Activated T-helper 1 cell treated with anti-CD3 and anti-CD28 coated beads, Interleukin-12 subunit alpha, Interleukin-12 subunit beta, Interleukin-2, Interleukin-4 antibody, amounts not matched to agents 30 ng/mL and 10 ng/mL and 1 ng/mL, durations not matched to agents 14 hours and 24 hours and 36 hours (primary cell): Measurements from ENCODE around the gene CFAP99. TPM values are rescaled to one million over a fixed set of nuclear protein-coding genes. Genes with fewer than 3 reads are reported as not detected.

ENCODE experiments used
- DNase-seq: peaks from one replicate; pipeline ENCODE4 v3.0.0; 2021; ENCODE audit warnings: low spot score
- H3K27ac Mint-ChIP-seq: one replicate; pipeline ENCODE4 v1.8.0; 2021; ENCODE audit warnings: mild to moderate bottlenecking, mixed read lengths
- H3K27me3 Mint-ChIP-seq: one replicate; pipeline ENCODE4 v1.8.0; 2022; ENCODE audit warnings: mild to moderate bottlenecking, moderate library complexity, mixed read lengths; ENCODE audit not compliant: insufficient read depth
- H3K36me3 Mint-ChIP-seq: one replicate; pipeline ENCODE4 v1.8.0; 2021; ENCODE audit warnings: low read depth, mixed read lengths
- H3K4me1 Mint-ChIP-seq: one replicate; pipeline ENCODE4 v1.8.0; 2021; ENCODE audit warnings: low read depth, mixed read lengths
- H3K4me3 Mint-ChIP-seq: one replicate; pipeline ENCODE4 v1.8.0; 2021; ENCODE audit warnings: mild to moderate bottlenecking, moderate library complexity, mixed read lengths
- H3K9me3 Mint-ChIP-seq: one replicate; pipeline ENCODE4 v1.8.0; 2021; ENCODE audit warnings: mixed read lengths
- intact Hi-C: fragments of 100-400 bp; cut with micrococcal nuclease; formaldehyde crosslinking; loops from one replicate; pipeline ENCODE4 v1.15.1; 2024
- total RNA-seq: library from RNA; stranded (reverse); gene quantifications from 2 replicates; pipeline ENCODE4 v1.2.3, GENCODE V29; 2022

Gene CFAP99
- total RNA-seq, 1 donor from 2014 or later, result not detected

- Mint-ChIP-seq H3K9me3 (no peaks in the 10 kb centered on the region), H3K4me1 (peaks cover 54% of the 10 kb centered on the region), H3K4me3 (no peak overlapping the region), H3K27me3 (no peaks in the 10 kb centered on the region), H3K27ac (no peak overlapping the region), H3K36me3 (peaks cover 4% of the 10 kb centered on the region)
- intact Hi-C loops, result no loop called here
- DNase-seq, result no peak
These were observed 10.3 kb upstream of the CFAP99 start for GRCh38 chr4:2408401-2408958.

- Mint-ChIP-seq H3K9me3 (no peaks in the 10 kb centered on the region), H3K27ac (no peak overlapping the region), H3K36me3 (peaks cover 4% of the 10 kb centered on the region), H3K27me3 (no peaks in the 10 kb centered on the region), H3K4me3 (no peak overlapping the region), H3K4me1 (peaks cover 59% of the 10 kb centered on the region)
- intact Hi-C loops, result no loop called here
- no peak for DNase-seq
These were observed 9.8 kb upstream of the CFAP99 start for GRCh38 chr4:2408976-2409375.

- no peak for DNase-seq
- intact Hi-C loops, result no loop called here
- no peak overlapping the region for H3K27ac Mint-ChIP-seq
- no peaks in the 10 kb centered on the region for H3K9me3 Mint-ChIP-seq
- peaks cover 63% of the 10 kb centered on the region for H3K4me1 Mint-ChIP-seq
- peaks cover 6% of the 10 kb centered on the region for H3K36me3 Mint-ChIP-seq
- no peaks in the 10 kb centered on the region for H3K27me3 Mint-ChIP-seq
- no peak overlapping the region for H3K4me3 Mint-ChIP-seq
These were observed 9.4 kb upstream of the CFAP99 start for GRCh38 chr4:2409381-2409783.

GRCh38 chr4:2411786-2412510 is 6.8 kb upstream of the CFAP99 start:
- DNase-seq, result no peak
- peak overlapping the region; percentile 64 for H3K4me3 Mint-ChIP-seq
- peaks cover 5% of the 10 kb centered on the region for H3K36me3 Mint-ChIP-seq
- intact Hi-C loops, result loop anchor here (2.0 to 10.0 kb wide), 4 partner anchors 129 to 1067 kb away; partner anchors contain the start of genes HTT, HTT-AS and UVSSA
- H3K27ac Mint-ChIP-seq, result peak overlapping the region; percentile 93
- H3K4me1 Mint-ChIP-seq, result peaks cover 78% of the 10 kb centered on the region
- H3K9me3 Mint-ChIP-seq, result no peaks in the 10 kb centered on the region
- peaks cover 11% of the 10 kb centered on the region for H3K27me3 Mint-ChIP-seq

GRCh38 chr4:2412534-2412884 is 6.2 kb upstream of the CFAP99 start:
- Mint-ChIP-seq H3K36me3 (peaks cover 5% of the 10 kb centered on the region), H3K27ac (peak overlapping the region; percentile 93), H3K4me3 (peak overlapping the region; percentile 64), H3K9me3 (no peaks in the 10 kb centered on the region), H3K27me3 (peaks cover 12% of the 10 kb centered on the region), H3K4me1 (peaks cover 74% of the 10 kb centered on the region)
- intact Hi-C loops, result loop anchor here (2.0 to 10.0 kb wide), 4 partner anchors 130 to 1068 kb away; partner anchors contain the start of genes HTT, HTT-AS and UVSSA
- peak; percentile 71 for DNase-seq

- peak overlapping the region; percentile 64 for H3K4me3 Mint-ChIP-seq
- DNase-seq, result peak; percentile 88
- H3K4me1 Mint-ChIP-seq, result peaks cover 69% of the 10 kb centered on the region
- intact Hi-C loops, result loop anchor here (1.0 to 10.0 kb wide), 8 partner anchors 56 to 1068 kb away; partner anchors contain the start of genes FAM193A, HTT, HTT-AS and MXD4
- H3K27me3 Mint-ChIP-seq, result peaks cover 16% of the 10 kb centered on the region
- peak overlapping the region; percentile 93 for H3K27ac Mint-ChIP-seq
- peaks cover 5% of the 10 kb centered on the region for H3K36me3 Mint-ChIP-seq
- no peaks in the 10 kb centered on the region for H3K9me3 Mint-ChIP-seq
These were observed 5.7 kb upstream of the CFAP99 start for GRCh38 chr4:2412885-2413716.

- no peaks in the 10 kb centered on the region for H3K9me3 Mint-ChIP-seq
- H3K36me3 Mint-ChIP-seq, result peaks cover 5% of the 10 kb centered on the region
- peaks cover 61% of the 10 kb centered on the region for H3K4me1 Mint-ChIP-seq
- H3K27me3 Mint-ChIP-seq, result peaks cover 17% of the 10 kb centered on the region
- H3K27ac Mint-ChIP-seq, result peak overlapping the region; percentile 93
- intact Hi-C loops, result loop anchor here (1.0 to 10.0 kb wide), 8 partner anchors 55 to 1069 kb away; partner anchors contain the start of genes FAM193A, HTT, HTT-AS and MXD4
- peak overlapping the region; percentile 64 for H3K4me3 Mint-ChIP-seq
- DNase-seq, result no peak
These were observed 4.7 kb upstream of the CFAP99 start for GRCh38 chr4:2413821-2414610.

GRCh38 chr4:2415213-2415612 is 3.5 kb upstream of the CFAP99 start:
- Mint-ChIP-seq H3K27ac (no peak overlapping the region), H3K27me3 (peaks cover 29% of the 10 kb centered on the region), H3K4me3 (peak overlapping the region; percentile 34), H3K9me3 (no peaks in the 10 kb centered on the region), H3K36me3 (peaks cover 4% of the 10 kb centered on the region), H3K4me1 (peaks cover 70% of the 10 kb centered on the region)
- DNase-seq, result no peak
- intact Hi-C loops, result loop anchor here (5.0 to 10.0 kb wide), 5 partner anchors 520 to 1542 kb away; partner anchors contain the start of genes HTT, HTT-AS, NSD2 and UVSSA

- H3K4me3 Mint-ChIP-seq, result peak overlapping the region; percentile 68
- H3K9me3 Mint-ChIP-seq, result no peaks in the 10 kb centered on the region
- intact Hi-C loops, result loop anchor here (5.0 to 10.0 kb wide), 5 partner anchors 519 to 1541 kb away; partner anchors contain the start of genes HTT, HTT-AS, NSD2 and UVSSA
- DNase-seq, result no peak
- H3K36me3 Mint-ChIP-seq, result peaks cover 4% of the 10 kb centered on the region
- H3K27ac Mint-ChIP-seq, result no peak overlapping the region
- H3K27me3 Mint-ChIP-seq, result peaks cover 37% of the 10 kb centered on the region
- peaks cover 67% of the 10 kb centered on the region for H3K4me1 Mint-ChIP-seq
These were observed 2.7 kb upstream of the CFAP99 start for GRCh38 chr4:2415881-2416563.

GRCh38 chr4:2416564-2417225 is 2.1 kb upstream of the CFAP99 start:
- DNase-seq, result no peak
- H3K4me1 Mint-ChIP-seq, result peaks cover 61% of the 10 kb centered on the region
- peaks cover 43% of the 10 kb centered on the region for H3K27me3 Mint-ChIP-seq
- H3K4me3 Mint-ChIP-seq, result peak overlapping the region; percentile 68
- no peak overlapping the region for H3K27ac Mint-ChIP-seq
- intact Hi-C loops, result loop anchor here (5.0 to 10.0 kb wide), 5 partner anchors 518 to 1541 kb away; partner anchors contain the start of genes HTT, HTT-AS, NSD2 and UVSSA
- no peaks in the 10 kb centered on the region for H3K9me3 Mint-ChIP-seq
- H3K36me3 Mint-ChIP-seq, result peaks cover 4% of the 10 kb centered on the region

- H3K27ac Mint-ChIP-seq, result no peak overlapping the region
- H3K36me3 Mint-ChIP-seq, result peaks cover 4% of the 10 kb centered on the region
- H3K9me3 Mint-ChIP-seq, result no peaks in the 10 kb centered on the region
- H3K4me1 Mint-ChIP-seq, result peaks cover 55% of the 10 kb centered on the region
- DNase-seq, result no peak
- peaks cover 47% of the 10 kb centered on the region for H3K27me3 Mint-ChIP-seq
- intact Hi-C loops, result loop anchor here (5.0 to 10.0 kb wide), 5 partner anchors 518 to 1540 kb away; partner anchors contain the start of genes HTT, HTT-AS, NSD2 and UVSSA
- peak overlapping the region; percentile 85 for H3K4me3 Mint-ChIP-seq
These were observed 1.5 kb upstream of the CFAP99 start for GRCh38 chr4:2417226-2417764.
